ENCODE data around the gene INSM1.

- TF ChIP-seq CTCF (conservative IDR thresholded peaks at IDR 0.05; ENCODE audit: low read depth in 2 of 2) (no peak), EZH2 (IDR thresholded peaks at IDR 0.05; ENCODE audit: low read depth, unreplicated experiment) (no peak), EZH2phosphoT487 (IDR thresholded peaks at IDR 0.05; ENCODE audit: unreplicated experiment) (no peak), JUNB (IDR thresholded peaks at IDR 0.05; ENCODE audit: unreplicated experiment) (no peak), CREB1 (CRISPR knock-in tag; IDR thresholded peaks at IDR 0.05; ENCODE audit: low read depth) (no peak), REST (IDR thresholded peaks at IDR 0.05; ENCODE audit: unreplicated experiment) (no peak), POLR2AphosphoS5 (IDR thresholded peaks at IDR 0.05; ENCODE audit: low read depth) (no peak), STAT1 (IDR thresholded peaks at IDR 0.05; ENCODE audit: unreplicated experiment) (no peak), ZNF331 (CRISPR knock-in tag; IDR thresholded peaks at IDR 0.05; ENCODE audit: low read depth) (no peak), NANOG (IDR thresholded peaks at IDR 0.05; ENCODE audit: borderline replicate concordance) (no peak)
Measured at GRCh38 chr20:20395087-20395486, 27.2 kb downstream of the INSM1 start.

Data from GM23338 (cell line).